Prostate gland (tissue), 2 donors: ENCODE data around the gene UNC119. TPM values are rescaled to one million over a fixed set of nuclear protein-coding genes. Genes with fewer than 3 reads are reported as not detected.
A peak's percentile ranks its signal among the peaks of the same experiment; 100 is the strongest.

Source experiments
- DNase-seq: peaks from one replicate; pipeline ENCODE4 v3.0.0-alpha.2; 2019; ENCODE audit warnings: low spot score
- H3K27ac ChIP-seq, 2 donors: fragments of 200-600 bp; sonication (generic); 2 replicates each; pipeline ENCODE4 v1.5.1; 2017 to 2019
- H3K27me3 ChIP-seq: fragments of 200-600 bp; sonication (generic); replicated peaks from 2 replicates; pipeline ENCODE4 v1.5.1; 2019; ENCODE audit not compliant: insufficient read depth
- H3K36me3 ChIP-seq, 2 donors: fragments of 200-600 bp; sonication (generic); 1 replicate in 1 of 2; 2 replicates in 1 of 2; pipeline versions ENCODE4 v1.5.1 to v1.8.1; 2017 to 2019
- H3K4me1 ChIP-seq: fragments of 200-600 bp; sonication (generic); replicated peaks from 2 replicates; pipeline ENCODE4 v1.5.1; 2019
- H3K4me3 ChIP-seq, 2 donors: fragments of 200-600 bp; sonication (generic); 2 replicates each; pipeline ENCODE4 v1.5.1; 2017 to 2019
- H3K9me3 ChIP-seq: fragments of 200-600 bp; sonication (generic); 2 replicates; pipeline ENCODE4 v1.5.1; 2017
- POLR2A ChIP-seq: fragments of 450-650 bp; IDR thresholded peaks from one replicate; pipeline ENCODE4 v1.6.1; 2016; ENCODE audit warnings: antibody characterized with exemption, mild to moderate bottlenecking
- POLR2AphosphoS5 ChIP-seq: sonication (generic); formaldehyde crosslinking; IDR thresholded peaks from one replicate; pipeline ENCODE4 v1.6.1; 2017; ENCODE audit warnings: antibody characterized with exemption
- WGBS: methylation state at CpG from one replicate; pipeline ENCODE4 v1.1.5; 2018; 5-methylcytosine and 5-hydroxymethylcytosine counted together
- intact Hi-C: fragments of 100-400 bp; cut with DNase I; formaldehyde crosslinking; loops from one replicate; pipeline ENCODE4 v1.14.2; 2022
- total RNA-seq, 2 donors: library from RNA; depleted of rRNA; stranded (reverse); fragments of >200 nt; gene quantifications; one replicate each; pipeline ENCODE4 v1.1.0, GENCODE V29; 2016
- TF ChIP-seq, protein P1 (sequence below), 4 experiments: fragments of 200-600 bp in 2 of 4; fragments of 450-650 bp in 2 of 4; sonication (generic) in 2 of 4; IDR thresholded peaks; 1 replicate in 3 of 4; 2 replicates in 1 of 4; pipeline ENCODE4 v1.5.1; 2016 to 2019; ENCODE audit warnings: antibody characterized with exemption in 4 of 4, mild to moderate bottlenecking in 2 of 4, moderate library complexity in 2 of 4

The UNC119 gene
- total RNA-seq, 2 donors from 2014 or later: 51.1 to 154 TPM

DNA sequence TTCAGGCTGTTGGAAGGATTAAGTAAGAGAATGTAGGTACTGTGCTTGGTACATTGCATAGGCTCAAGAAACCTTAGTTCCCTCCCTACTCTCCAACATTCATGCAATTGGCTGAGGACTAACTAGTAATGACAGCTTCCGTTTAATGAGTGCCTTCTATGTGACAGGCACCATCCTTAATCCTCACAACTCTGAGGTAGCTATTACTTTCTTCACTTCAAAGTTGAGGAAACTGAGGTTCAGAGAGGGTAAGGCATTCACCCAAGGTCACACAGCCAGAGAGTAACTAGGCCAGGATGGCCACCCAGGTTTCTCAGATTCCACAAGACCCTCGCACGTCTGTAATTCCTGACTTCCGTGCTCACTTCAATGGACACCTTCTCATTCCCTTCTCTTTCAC, 22.2 kb downstream of the UNC119 start:
- TF ChIP-seq POLR2A: no peak
- TF ChIP-seq, protein P1, sequence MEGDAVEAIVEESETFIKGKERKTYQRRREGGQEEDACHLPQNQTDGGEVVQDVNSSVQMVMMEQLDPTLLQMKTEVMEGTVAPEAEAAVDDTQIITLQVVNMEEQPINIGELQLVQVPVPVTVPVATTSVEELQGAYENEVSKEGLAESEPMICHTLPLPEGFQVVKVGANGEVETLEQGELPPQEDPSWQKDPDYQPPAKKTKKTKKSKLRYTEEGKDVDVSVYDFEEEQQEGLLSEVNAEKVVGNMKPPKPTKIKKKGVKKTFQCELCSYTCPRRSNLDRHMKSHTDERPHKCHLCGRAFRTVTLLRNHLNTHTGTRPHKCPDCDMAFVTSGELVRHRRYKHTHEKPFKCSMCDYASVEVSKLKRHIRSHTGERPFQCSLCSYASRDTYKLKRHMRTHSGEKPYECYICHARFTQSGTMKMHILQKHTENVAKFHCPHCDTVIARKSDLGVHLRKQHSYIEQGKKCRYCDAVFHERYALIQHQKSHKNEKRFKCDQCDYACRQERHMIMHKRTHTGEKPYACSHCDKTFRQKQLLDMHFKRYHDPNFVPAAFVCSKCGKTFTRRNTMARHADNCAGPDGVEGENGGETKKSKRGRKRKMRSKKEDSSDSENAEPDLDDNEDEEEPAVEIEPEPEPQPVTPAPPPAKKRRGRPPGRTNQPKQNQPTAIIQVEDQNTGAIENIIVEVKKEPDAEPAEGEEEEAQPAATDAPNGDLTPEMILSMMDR (IDR thresholded peaks at IDR 0.05): no peak
- intact Hi-C loops: no loop called here
- Histone ChIP-seq H3K36me3 (no peaks in the 10 kb centered on the region), H3K9me3 (no peaks in the 10 kb centered on the region), H3K27ac (no peak overlapping the region), H3K27me3 (no peaks in the 10 kb centered on the region), H3K4me3 (no peak overlapping the region), H3K4me1 (peaks cover 26% of the 10 kb centered on the region)
- DNase-seq: no peak
- WGBS: 82% methylated on average over 4 of the region's 4 CpGs

DNA sequence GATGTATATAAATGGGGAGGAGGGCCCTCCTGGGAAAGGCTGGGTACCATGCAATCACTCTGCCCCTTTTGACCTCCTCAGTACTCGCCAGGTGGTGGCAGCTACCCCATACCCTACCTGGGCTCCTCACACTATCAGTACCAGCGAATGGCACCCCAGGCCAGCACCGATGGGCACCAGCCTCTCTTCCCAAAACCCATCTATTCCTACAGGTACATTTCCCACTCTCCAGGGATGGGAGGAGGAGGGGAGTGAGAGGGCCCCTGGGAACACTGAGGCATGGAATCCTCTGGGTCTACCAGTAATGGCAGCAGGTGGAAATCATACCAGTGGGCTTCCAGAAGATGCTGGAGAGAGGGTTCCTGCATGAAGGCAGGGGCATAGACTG, 23.4 kb downstream of the UNC119 start:
- no peak overlapping the region for H3K4me3 ChIP-seq
- intact Hi-C loops: no loop called here
- peaks cover 30% of the 10 kb centered on the region for H3K4me1 ChIP-seq
- no peaks in the 10 kb centered on the region for H3K27me3 ChIP-seq
- no peak for TF ChIP-seq POLR2AphosphoS5
- no peak for TF ChIP-seq POLR2A
- TF ChIP-seq, protein P1 (IDR thresholded peaks at IDR 0.05): no peak
- WGBS: 96% methylated on average over 3 of the region's 3 CpGs
- H3K27ac ChIP-seq: no peak overlapping the region
- DNase-seq: no peak
- H3K36me3 ChIP-seq: no peaks in the 10 kb centered on the region
- H3K9me3 ChIP-seq: no peaks in the 10 kb centered on the region

DNA sequence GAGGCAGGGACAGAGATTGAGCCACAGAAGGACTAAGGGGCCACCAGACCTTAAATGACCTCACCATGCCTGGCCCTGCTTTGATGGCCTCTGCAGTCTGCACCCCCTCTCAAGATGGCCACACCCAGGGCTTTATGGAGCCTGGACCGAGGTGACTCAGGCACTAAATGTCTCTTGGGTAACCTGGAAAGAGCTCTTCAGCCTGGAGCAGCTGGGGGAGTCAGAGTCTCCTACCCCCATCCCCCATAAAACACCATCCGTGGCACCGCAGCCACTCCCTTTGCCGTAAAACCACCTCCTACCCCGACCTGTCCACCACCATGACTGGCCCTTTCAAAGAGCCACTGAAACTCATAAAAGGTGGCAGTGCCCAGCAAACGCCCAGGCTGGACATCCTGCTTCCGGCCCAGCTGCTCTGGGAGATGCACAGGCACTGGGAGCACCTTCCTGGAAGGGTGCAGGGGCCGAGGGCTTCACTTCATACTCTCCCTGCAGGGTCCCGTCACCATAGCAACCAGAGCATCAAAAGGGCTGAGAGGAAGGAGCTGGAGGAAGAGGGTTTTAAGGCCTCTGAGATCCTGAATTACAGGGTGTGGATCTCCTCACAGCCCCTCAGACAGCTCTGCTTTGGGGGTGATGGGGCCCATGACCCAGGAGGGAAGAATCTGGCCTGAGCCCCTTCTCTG, 24.0 kb downstream of the UNC119 start:
- Histone ChIP-seq H3K4me1 (peaks cover 30% of the 10 kb centered on the region), H3K27ac (peak overlapping the region; percentile 70 to 73), H3K36me3 (no peaks in the 10 kb centered on the region), H3K9me3 (no peaks in the 10 kb centered on the region), H3K4me3 (no peak overlapping the region), H3K27me3 (no peaks in the 10 kb centered on the region)
- DNase-seq: no peak
- 67% methylated on average over 8 of the region's 9 CpGs for WGBS
- TF ChIP-seq POLR2AphosphoS5 (no peak), POLR2A (no peak)
- TF ChIP-seq, protein P1 (IDR thresholded peaks at IDR 0.05): no peak
- intact Hi-C loops: no loop called here

GRCh38 chr17:28527859-28528258, 24.6 kb downstream of the UNC119 start:
- H3K4me1 ChIP-seq: peaks cover 30% of the 10 kb centered on the region
- intact Hi-C loops: no loop called here
- peak; percentile 92 for DNase-seq

More at GRCh38 chr17:28527859-28528258, 24.6 kb downstream of the UNC119 start:
- no peaks in the 10 kb centered on the region for H3K36me3 ChIP-seq
- H3K27me3 ChIP-seq: no peaks in the 10 kb centered on the region
- peak overlapping the region; percentile 70 to 73 for H3K27ac ChIP-seq
- no peak overlapping the region for H3K4me3 ChIP-seq
- H3K9me3 ChIP-seq: no peaks in the 10 kb centered on the region
- TF ChIP-seq POLR2A (peak; percentile 30), POLR2AphosphoS5 (peak; percentile 95)
- TF ChIP-seq, protein P1 (IDR thresholded peaks at IDR 0.05): no peak
- 52% methylated on average over 2 of the region's 2 CpGs for WGBS
